H7 (cell line): ENCODE data around the gene HLX. TPM values are rescaled to one million over a fixed set of nuclear protein-coding genes. Genes with fewer than 3 reads are reported as not detected.

ENCODE experiments used
- total RNA-seq: library from RNA; depleted of rRNA; stranded (reverse); fragments of >200 nt; shearing (Covaris generic); gene quantifications from 2 replicates; pipeline ENCODE4 v1.2.3, GENCODE V29; 2014; rRNA removed

Gene HLX
- total RNA-seq, 1 experiment from 2014 or later: 0.21 TPM

Other genes starting within 250 kb of the HLX start
- 4.2 and 5.8 TPM in 2 replicates for gene C1orf115, start 189.1 kb upstream of the HLX start, total RNA-seq
- gene MTARC2, start 131.1 kb upstream of the HLX start, total RNA-seq: 12.2 and 13.0 TPM in 2 replicates
- gene MTARC1, start 92.5 kb upstream of the HLX start, total RNA-seq: 28.6 and 31.2 TPM in 2 replicates